ENCODE measurements around the gene ACOT7. TPM values are rescaled to one million over a fixed set of nuclear protein-coding genes. Genes with fewer than 3 reads are reported as not detected.
"Not testable (repeated sequence)": the region's sequence is repeated elsewhere in the genome, so short reads cannot be mapped to it uniquely, and the experiment has no call there.

Gene ACOT7
- total RNA-seq, 4 donors from 2014 or later, result 21.1 to 27.7 (median 24.6) TPM

GRCh38 chr1:6384962-6385361 is 8.6 kb downstream of the ACOT7 start:
- no peak for DNase-seq (ENCODE audit: low spot score in 2 of 2)
- no peak overlapping the region for H3K4me3 ChIP-seq (ENCODE audit: low read depth, poor library complexity, severe bottlenecking)
- intact Hi-C loops (cut with DNase I; ENCODE audit: low total_unique reads), result no loop called here
- TF ChIP-seq POLR2A (IDR thresholded peaks at IDR 0.05), result no peak
- TF ChIP-seq CTCF (IDR thresholded peaks at IDR 0.05), result no peak
- 43 to 47% methylated on average over 5 of the region's 5 CpGs for WGBS, 2 donors

GRCh38 chr1:6384135-6384534 is 9.4 kb downstream of the ACOT7 start:
- DNase-seq (ENCODE audit: low spot score in 2 of 2), result no peak
- H3K4me3 ChIP-seq (ENCODE audit: low read depth, poor library complexity, severe bottlenecking), result no peak overlapping the region
- 96 to 97% methylated on average over 1 of the region's 1 CpG for WGBS, 2 donors
- intact Hi-C loops (cut with DNase I; ENCODE audit: low total_unique reads), result no loop called here
- TF ChIP-seq POLR2A (IDR thresholded peaks at IDR 0.05) (no peak), CTCF (IDR thresholded peaks at IDR 0.05) (no peak)

GRCh38 chr1:6380037-6380436 is 13.5 kb downstream of the ACOT7 start:
- DNase-seq (ENCODE audit: low spot score in 2 of 2), result no peak
- 92 to 96% methylated on average over 7 of the region's 7 CpGs for WGBS, 2 donors
- no peak for TF ChIP-seq CTCF (IDR thresholded peaks at IDR 0.05)
- no peak for TF ChIP-seq POLR2A (IDR thresholded peaks at IDR 0.05)
- intact Hi-C loops (cut with DNase I; ENCODE audit: low total_unique reads), result no loop called here
- no peak overlapping the region for H3K4me3 ChIP-seq (ENCODE audit: low read depth, poor library complexity, severe bottlenecking)

- WGBS, 2 donors, result 78 to 82% methylated on average over 11 to 12 of the region's 12 CpGs
- no peak for DNase-seq (ENCODE audit: low spot score in 2 of 2)
- intact Hi-C loops (cut with DNase I; ENCODE audit: low total_unique reads), result no loop called here
- no peak overlapping the region for H3K4me3 ChIP-seq (ENCODE audit: low read depth, poor library complexity, severe bottlenecking)
- no peak for TF ChIP-seq POLR2A (IDR thresholded peaks at IDR 0.05)
- no peak for TF ChIP-seq CTCF (IDR thresholded peaks at IDR 0.05)
Measured at GRCh38 chr1:6378096-6378746, 15.3 kb downstream of the ACOT7 start.

GRCh38 chr1:6373961-6374720 is 19.4 kb downstream of the ACOT7 start:
- TF ChIP-seq CTCF (IDR thresholded peaks at IDR 0.05), result no peak
- TF ChIP-seq POLR2A (IDR thresholded peaks at IDR 0.05), result no peak
- intact Hi-C loops (cut with DNase I; ENCODE audit: low total_unique reads), result no loop called here
- WGBS, 2 donors, result 69 to 82% methylated on average over 6 to 7 of the region's 8 CpGs
- no peak for DNase-seq (ENCODE audit: low spot score in 2 of 2)
- no peak overlapping the region for H3K4me3 ChIP-seq (ENCODE audit: low read depth, poor library complexity, severe bottlenecking)

GRCh38 chr1:6372236-6372635 is 21.3 kb downstream of the ACOT7 start:
- DNase-seq (ENCODE audit: low spot score in 2 of 2); H3K4me3 ChIP-seq (ENCODE audit: low read depth, poor library complexity, severe bottlenecking); intact Hi-C loops (cut with DNase I; ENCODE audit: low total_unique reads): not testable (repeated sequence)
- WGBS, 2 donors, result 60 to 69% methylated on average over 7 of the region's 7 CpGs

All from lower leg skin (tissue), 4 donors.